ENCODE measurements around the gene DCANP1. TPM values are rescaled to one million over a fixed set of nuclear protein-coding genes. Genes with fewer than 3 reads are reported as not detected.

The DCANP1 gene
- total and polyA plus RNA-seq, 8 donors: 0.06 to 0.24 (median 0.13) TPM; not detected in 3

DNA sequence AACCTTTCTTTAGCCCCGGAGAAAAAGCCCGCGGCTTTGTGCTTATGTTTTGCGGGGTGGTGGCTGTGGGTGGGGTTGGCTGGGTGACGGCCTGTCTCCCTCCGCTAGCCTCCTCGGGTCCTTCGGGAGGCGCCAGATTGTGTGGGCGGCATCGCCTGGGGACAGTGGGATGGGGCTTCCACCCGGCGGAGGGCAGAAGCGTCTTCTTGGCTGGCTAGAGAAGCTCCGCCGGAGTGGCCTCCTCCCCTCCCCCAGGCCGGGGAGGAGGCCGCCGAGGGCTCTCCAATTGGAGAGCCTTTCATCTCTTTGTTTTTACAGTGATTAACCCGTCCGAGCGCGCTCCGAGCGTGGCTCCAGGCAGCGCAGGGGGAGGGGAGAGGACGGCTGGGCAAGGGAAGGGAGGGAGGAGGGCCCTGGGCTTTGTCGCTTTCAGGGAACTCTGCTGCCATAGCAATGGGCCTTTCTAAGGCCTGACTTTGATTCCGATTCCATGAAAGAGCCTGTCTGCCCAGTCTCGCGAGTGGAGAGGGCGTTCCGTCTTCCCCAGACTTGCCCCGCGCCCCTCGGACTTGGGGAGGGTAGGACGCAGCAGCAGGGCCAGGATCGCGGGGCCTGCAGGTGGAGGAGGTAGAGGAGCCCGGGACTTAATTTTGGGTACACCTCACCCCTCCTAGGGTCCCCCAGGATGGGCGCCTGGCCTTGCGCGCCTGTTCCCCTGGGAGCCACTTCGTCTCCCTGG lies 41.7 kb upstream of the DCANP1 start:
- ATAC-seq: peak; percentile 65
- Histone ChIP-seq H3K4me3 (peak overlapping the region in 1 of 2 donors; percentile 13), H3K27me3 (peaks cover 56 to 93% of the 10 kb centered on the region in 2 donors), H3K36me3 (no peaks in the 10 kb centered on the region), H3K27ac (no peak overlapping the region), H3K9me3 (no peaks in the 10 kb centered on the region), H3K4me1 (peaks cover 18 to 35% of the 10 kb centered on the region in 2 donors)
- DNase-seq: peak; percentile 52 to 83 (median 74)
- TF ChIP-seq, protein P1, sequence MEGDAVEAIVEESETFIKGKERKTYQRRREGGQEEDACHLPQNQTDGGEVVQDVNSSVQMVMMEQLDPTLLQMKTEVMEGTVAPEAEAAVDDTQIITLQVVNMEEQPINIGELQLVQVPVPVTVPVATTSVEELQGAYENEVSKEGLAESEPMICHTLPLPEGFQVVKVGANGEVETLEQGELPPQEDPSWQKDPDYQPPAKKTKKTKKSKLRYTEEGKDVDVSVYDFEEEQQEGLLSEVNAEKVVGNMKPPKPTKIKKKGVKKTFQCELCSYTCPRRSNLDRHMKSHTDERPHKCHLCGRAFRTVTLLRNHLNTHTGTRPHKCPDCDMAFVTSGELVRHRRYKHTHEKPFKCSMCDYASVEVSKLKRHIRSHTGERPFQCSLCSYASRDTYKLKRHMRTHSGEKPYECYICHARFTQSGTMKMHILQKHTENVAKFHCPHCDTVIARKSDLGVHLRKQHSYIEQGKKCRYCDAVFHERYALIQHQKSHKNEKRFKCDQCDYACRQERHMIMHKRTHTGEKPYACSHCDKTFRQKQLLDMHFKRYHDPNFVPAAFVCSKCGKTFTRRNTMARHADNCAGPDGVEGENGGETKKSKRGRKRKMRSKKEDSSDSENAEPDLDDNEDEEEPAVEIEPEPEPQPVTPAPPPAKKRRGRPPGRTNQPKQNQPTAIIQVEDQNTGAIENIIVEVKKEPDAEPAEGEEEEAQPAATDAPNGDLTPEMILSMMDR (IDR thresholded peaks at IDR 0.05): no peak
- intact Hi-C loops (cut with DNase I): no loop called here

DNA sequence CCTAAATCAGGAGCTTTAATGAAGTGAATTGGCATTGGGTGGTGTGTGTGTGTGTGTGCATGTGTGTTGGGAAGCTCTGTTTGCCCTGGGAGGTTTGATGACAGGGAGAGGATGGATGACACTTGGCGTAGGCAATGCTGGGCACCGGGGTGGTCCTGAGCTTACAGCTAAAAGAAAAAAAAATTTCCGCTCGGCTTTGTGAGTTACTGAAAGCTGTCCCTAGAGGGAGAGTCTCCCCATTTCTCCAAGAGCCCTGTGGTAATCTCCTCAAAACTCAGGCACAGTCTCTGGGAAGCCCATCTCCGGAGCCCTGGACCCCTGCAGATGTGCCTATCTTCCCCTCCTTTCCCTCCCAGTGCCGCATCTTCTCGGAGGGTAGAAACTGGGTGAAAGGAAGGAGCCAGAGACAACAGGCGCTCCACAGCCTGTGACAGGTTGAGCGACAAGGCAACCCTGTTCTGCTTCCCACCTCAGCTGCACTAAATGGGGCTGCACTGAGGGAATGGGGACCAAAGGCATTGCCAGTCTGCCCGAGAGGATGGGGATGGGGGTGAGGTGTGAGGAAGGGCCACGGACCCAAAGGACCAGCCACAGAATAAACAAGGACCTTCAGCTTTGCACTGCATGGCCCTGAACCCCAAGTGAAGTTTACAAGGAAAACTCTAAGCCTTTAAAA lies 40.8 kb upstream of the DCANP1 start:
- no peak for DNase-seq
- H3K27ac ChIP-seq: no peak overlapping the region
- intact Hi-C loops (cut with DNase I): no loop called here
- TF ChIP-seq, protein P1 (IDR thresholded peaks at IDR 0.05): no peak
- no peaks in the 10 kb centered on the region for H3K9me3 ChIP-seq
- peaks cover 56 to 87% of the 10 kb centered on the region in 2 donors for H3K27me3 ChIP-seq
- H3K4me3 ChIP-seq: no peak overlapping the region
- peaks cover 18 to 28% of the 10 kb centered on the region in 2 donors for H3K4me1 ChIP-seq
- ATAC-seq: no peak
- H3K36me3 ChIP-seq: no peaks in the 10 kb centered on the region

- H3K4me3 ChIP-seq: no peak overlapping the region
- no peak overlapping the region for H3K27ac ChIP-seq
- TF ChIP-seq, protein P1 (IDR thresholded peaks at IDR 0.05): no peak
- ATAC-seq (no peak), DNase-seq (no peak)
- intact Hi-C loops (cut with DNase I): no loop called here
- H3K4me1 ChIP-seq: peaks cover 18 to 28% of the 10 kb centered on the region in 2 donors
- H3K27me3 ChIP-seq: peaks cover 56 to 86% of the 10 kb centered on the region in 2 donors
- H3K36me3 ChIP-seq: no peaks in the 10 kb centered on the region
- no peaks in the 10 kb centered on the region for H3K9me3 ChIP-seq
These were observed 39.9 kb upstream of the DCANP1 start for GRCh38 chr5:135487037-135487395.

DNA sequence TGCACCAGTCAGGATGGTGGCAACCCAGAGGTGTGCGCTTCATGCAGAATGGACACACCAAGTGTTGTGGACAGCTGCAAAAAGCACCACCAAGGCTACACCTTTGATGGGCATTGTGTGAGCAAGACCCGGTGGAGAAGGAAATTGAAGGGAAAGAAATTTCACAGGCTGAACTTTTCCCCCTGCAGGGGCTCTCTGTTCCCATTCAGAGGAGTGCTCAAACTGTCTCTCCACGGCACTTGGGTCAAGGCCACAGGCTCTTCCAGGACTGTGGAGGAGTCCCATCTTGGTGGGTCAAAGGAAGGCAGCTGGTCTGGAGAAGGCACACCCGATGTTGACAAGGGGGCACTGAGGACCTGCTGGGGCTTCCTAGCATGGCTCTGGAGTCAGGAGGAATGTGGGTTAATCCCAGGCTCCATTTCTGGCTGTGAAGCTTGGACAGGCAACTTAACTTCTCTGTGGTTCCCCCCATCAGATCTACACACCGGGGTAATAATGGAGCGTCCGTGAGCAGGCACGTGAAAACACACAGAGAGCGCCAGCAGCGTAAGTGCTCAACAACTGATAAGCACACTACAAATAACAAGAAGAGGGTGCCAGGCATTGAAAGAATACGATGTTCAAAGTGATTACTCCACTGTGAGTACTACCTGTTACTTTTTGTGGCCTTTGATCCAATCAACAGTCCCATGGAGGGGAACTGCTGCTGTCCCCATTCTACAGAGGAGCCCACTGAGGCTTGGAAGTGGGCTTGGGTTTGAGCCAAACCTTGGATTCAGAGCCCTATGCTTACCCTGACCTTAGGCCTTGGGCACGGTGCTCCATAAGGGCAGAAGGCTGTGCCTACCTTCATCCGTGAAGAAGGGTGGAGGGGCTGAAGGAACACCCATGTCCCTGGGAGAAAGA lies 39.2 kb upstream of the DCANP1 start:
- no peak for ATAC-seq
- Histone ChIP-seq H3K9me3 (no peaks in the 10 kb centered on the region), H3K4me1 (peaks cover 18 to 25% of the 10 kb centered on the region in 2 donors), H3K4me3 (no peak overlapping the region), H3K27ac (no peak overlapping the region), H3K27me3 (peaks cover 51 to 81% of the 10 kb centered on the region in 2 donors), H3K36me3 (no peaks in the 10 kb centered on the region)
- TF ChIP-seq, protein P1 (IDR thresholded peaks at IDR 0.05): no peak
- intact Hi-C loops (cut with DNase I): no loop called here
- no peak for DNase-seq
